ENCODE results near the gene CUTA. TPM values are rescaled to one million over a fixed set of nuclear protein-coding genes. Genes with fewer than 3 reads are reported as not detected.

Gene CUTA
- total RNA-seq, 2 experiments from 2014 or later, result 176 to 185 TPM

DNA sequence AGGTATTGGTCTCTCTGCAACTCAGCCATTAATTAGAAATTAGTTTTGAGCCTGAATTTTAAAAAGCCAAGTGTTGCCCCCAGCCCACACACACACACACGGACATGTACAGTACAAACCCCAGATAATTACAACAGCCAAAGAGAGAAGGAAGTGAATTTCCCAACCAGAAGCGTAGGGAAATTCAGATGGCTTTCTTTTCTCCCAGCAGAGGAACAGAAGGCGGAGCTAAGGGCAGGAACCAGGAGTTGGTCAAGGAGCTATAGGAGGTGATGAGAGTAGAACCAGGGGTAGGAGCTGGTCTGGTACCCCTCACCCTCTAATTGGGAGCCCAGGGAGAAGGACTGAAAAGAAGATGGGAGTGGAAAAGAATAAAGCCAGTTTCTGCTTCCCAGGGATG is 32.5 kb upstream of the CUTA start:
- peaks cover 62% of the 10 kb centered on the region for H3K36me3 Mint-ChIP-seq (ENCODE audit: low read depth)
- TF ChIP-seq, protein P1, sequence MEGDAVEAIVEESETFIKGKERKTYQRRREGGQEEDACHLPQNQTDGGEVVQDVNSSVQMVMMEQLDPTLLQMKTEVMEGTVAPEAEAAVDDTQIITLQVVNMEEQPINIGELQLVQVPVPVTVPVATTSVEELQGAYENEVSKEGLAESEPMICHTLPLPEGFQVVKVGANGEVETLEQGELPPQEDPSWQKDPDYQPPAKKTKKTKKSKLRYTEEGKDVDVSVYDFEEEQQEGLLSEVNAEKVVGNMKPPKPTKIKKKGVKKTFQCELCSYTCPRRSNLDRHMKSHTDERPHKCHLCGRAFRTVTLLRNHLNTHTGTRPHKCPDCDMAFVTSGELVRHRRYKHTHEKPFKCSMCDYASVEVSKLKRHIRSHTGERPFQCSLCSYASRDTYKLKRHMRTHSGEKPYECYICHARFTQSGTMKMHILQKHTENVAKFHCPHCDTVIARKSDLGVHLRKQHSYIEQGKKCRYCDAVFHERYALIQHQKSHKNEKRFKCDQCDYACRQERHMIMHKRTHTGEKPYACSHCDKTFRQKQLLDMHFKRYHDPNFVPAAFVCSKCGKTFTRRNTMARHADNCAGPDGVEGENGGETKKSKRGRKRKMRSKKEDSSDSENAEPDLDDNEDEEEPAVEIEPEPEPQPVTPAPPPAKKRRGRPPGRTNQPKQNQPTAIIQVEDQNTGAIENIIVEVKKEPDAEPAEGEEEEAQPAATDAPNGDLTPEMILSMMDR (IDR thresholded peaks at IDR 0.05), result no peak
- H3K27ac Mint-ChIP-seq, result peak overlapping the region; percentile 64
- no peaks in the 10 kb centered on the region for H3K27me3 Mint-ChIP-seq
- Histone ChIP-seq H3K27me3 (ENCODE audit: control insufficient read depth in 1 of 2, insufficient read depth in 2 of 2, low read length in 2 of 2) (no peaks in the 10 kb centered on the region), H3K27ac (ENCODE audit: low read depth in 1 of 2, low read length in 2 of 2) (peak overlapping the region in 1 of 2 donors; percentile 26), H3K4me3 (ENCODE audit: low read length) (no peak overlapping the region), H3K4me1 (ENCODE audit: insufficient read depth, low read length) (peaks cover 25% of the 10 kb centered on the region), H3K9me3 (ENCODE audit: control insufficient read depth in 1 of 2, insufficient read depth in 1 of 2, low read length in 2 of 2) (no peaks in the 10 kb centered on the region), H3K36me3 (ENCODE audit: insufficient read depth, low read length) (peaks cover 33% of the 10 kb centered on the region)
- H3K9me3 Mint-ChIP-seq, result no peaks in the 10 kb centered on the region
- ChIA-PET POLR2A (interaction anchor here (2.2 kb wide), 1 partner anchor 19 kb away, joined by 5 read pairs; no protein-coding TSS in a partner anchor), CTCF (interaction anchor here (0.6 kb wide), 1 partner anchor 53 kb away, joined by 4 read pairs; no protein-coding TSS in a partner anchor)
- H3K4me3 Mint-ChIP-seq, result no peak overlapping the region
- H3K4me1 Mint-ChIP-seq (ENCODE audit: low read depth), result peaks cover 32% of the 10 kb centered on the region
- DNase-seq, result peak in 1 of 14 experiments; percentile 24
- no peak for ATAC-seq (ENCODE audit: poor library complexity)
- intact Hi-C loops (cut with DNase I, micrococcal nuclease), result loop anchor here (5.0 to 10.0 kb wide), 4 partner anchors 82 to 262 kb away; partner anchors contain the start of gene UQCC2 (in 1 of the 2)

DNA sequence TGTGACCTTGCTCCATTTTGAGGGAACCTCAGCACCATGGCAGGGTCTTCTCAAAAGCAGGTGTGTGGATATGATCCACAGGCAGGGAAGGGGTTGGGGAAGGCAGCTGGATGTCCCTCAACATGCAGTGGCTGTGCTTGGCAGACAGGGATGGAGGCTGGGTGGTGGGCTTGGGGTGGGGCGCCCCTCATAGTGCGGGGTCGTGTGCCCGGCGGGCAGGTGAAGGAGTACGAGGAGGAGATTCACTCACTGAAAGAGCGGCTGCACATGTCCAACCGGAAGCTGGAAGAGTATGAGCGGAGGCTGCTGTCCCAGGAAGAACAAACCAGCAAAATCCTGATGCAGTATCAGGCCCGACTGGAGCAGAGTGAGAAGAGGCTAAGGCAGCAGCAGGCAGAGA is 28.4 kb upstream of the CUTA start:
- no peak overlapping the region for H3K27ac ChIP-seq (ENCODE audit: low read depth in 1 of 2, low read length in 2 of 2)
- Mint-ChIP-seq H3K27me3 (no peaks in the 10 kb centered on the region), H3K27ac (peak overlapping the region; percentile 30), H3K36me3 (ENCODE audit: low read depth) (peaks cover 75% of the 10 kb centered on the region), H3K4me3 (no peak overlapping the region), H3K4me1 (ENCODE audit: low read depth) (peaks cover 4% of the 10 kb centered on the region), H3K9me3 (no peaks in the 10 kb centered on the region)
- DNase-seq (no peak), ATAC-seq (ENCODE audit: poor library complexity) (no peak)
- POLR2A ChIA-PET, result no interaction called here
- H3K9me3 ChIP-seq (ENCODE audit: control insufficient read depth in 1 of 2, insufficient read depth in 1 of 2, low read length in 2 of 2), result no peaks in the 10 kb centered on the region
- CTCF ChIA-PET, result no interaction called here
- intact Hi-C loops (cut with DNase I, micrococcal nuclease), result no loop called here
- H3K36me3 ChIP-seq (ENCODE audit: insufficient read depth, low read length), result peaks cover 59% of the 10 kb centered on the region
- TF ChIP-seq, protein P1 (IDR thresholded peaks at IDR 0.05), result no peak
- H3K4me1 ChIP-seq (ENCODE audit: insufficient read depth, low read length), result peaks cover 3% of the 10 kb centered on the region
- no peak overlapping the region for H3K4me3 ChIP-seq (ENCODE audit: low read length)
- no peaks in the 10 kb centered on the region for H3K27me3 ChIP-seq (ENCODE audit: control insufficient read depth in 1 of 2, insufficient read depth in 2 of 2, low read length in 2 of 2)

DNA sequence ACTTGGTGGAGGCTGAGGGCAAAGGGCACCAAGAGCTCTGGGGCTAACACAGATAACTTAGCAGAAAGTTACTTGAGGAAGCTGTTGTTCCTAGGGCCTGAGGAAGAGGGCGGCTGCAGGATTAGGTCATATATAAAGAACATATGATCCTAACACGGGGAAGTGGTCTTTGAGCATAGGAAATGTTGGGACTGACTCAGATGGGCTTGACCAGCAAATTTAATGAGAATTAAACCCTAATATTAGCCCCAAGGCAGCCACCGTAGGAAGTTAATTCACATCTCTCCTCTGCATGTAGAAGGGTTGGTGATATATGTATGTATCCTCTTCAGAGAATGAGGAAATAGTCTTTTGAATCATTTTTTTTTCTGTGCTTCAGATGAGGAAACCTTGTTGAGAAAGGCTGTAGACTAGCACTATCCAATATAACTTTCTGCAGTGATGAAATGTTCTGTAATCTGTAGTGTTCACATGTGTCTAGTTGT is 27.3 kb upstream of the CUTA start:
- intact Hi-C loops (cut with DNase I, micrococcal nuclease), result no loop called here
- H3K36me3 Mint-ChIP-seq (ENCODE audit: low read depth), result peaks cover 80% of the 10 kb centered on the region
- ATAC-seq (ENCODE audit: poor library complexity) (no peak), DNase-seq (peak in 1 of 14 experiments; percentile 33)
- peak overlapping the region; percentile 37 for H3K27ac Mint-ChIP-seq
- no peak overlapping the region for H3K4me3 ChIP-seq (ENCODE audit: low read length)
- no peaks in the 10 kb centered on the region for H3K9me3 ChIP-seq (ENCODE audit: control insufficient read depth in 1 of 2, insufficient read depth in 1 of 2, low read length in 2 of 2)
- no peaks in the 10 kb centered on the region for H3K9me3 Mint-ChIP-seq
- H3K4me1 ChIP-seq (ENCODE audit: insufficient read depth, low read length), result peaks cover 3% of the 10 kb centered on the region
- H3K36me3 ChIP-seq (ENCODE audit: insufficient read depth, low read length), result peaks cover 71% of the 10 kb centered on the region
- POLR2A ChIA-PET, result no interaction called here
- no peaks in the 10 kb centered on the region for H3K27me3 Mint-ChIP-seq
- H3K27me3 ChIP-seq (ENCODE audit: control insufficient read depth in 1 of 2, insufficient read depth in 2 of 2, low read length in 2 of 2), result no peaks in the 10 kb centered on the region
- CTCF ChIA-PET, result no interaction called here
- H3K27ac ChIP-seq (ENCODE audit: low read depth in 1 of 2, low read length in 2 of 2), result no peak overlapping the region
- no peaks in the 10 kb centered on the region for H3K4me1 Mint-ChIP-seq (ENCODE audit: low read depth)
- no peak overlapping the region for H3K4me3 Mint-ChIP-seq
- TF ChIP-seq, protein P1 (IDR thresholded peaks at IDR 0.05), result no peak
